Measurements from ENCODE around the gene PDE9A.

DNA sequence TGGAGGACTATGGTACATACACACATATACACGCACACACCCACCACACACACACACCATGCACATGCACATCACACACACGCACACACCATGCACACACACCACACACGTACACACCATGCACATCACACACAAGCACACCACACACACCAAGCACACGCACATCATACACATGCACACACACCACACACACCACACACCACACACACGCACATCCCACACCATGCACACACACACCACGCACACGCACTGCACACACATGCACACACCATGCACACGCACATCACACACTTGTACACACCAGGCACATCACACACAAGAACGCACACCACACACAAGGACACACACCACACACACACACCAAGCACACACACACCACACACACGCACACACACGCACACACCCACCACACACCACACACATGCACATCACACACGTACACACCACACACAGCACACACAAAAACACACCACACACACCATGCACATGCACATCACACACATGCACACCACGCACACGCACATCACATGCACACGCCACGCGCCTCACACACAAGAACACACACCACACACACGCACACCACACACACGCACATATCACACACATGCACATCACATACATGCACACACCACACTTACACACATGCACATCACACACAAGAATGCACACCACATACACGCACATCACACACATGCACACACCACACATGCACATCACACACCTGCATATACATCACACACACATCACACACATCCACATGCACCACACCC, 9.2 kb downstream of the PDE9A start:
- TF ChIP-seq, protein P1, sequence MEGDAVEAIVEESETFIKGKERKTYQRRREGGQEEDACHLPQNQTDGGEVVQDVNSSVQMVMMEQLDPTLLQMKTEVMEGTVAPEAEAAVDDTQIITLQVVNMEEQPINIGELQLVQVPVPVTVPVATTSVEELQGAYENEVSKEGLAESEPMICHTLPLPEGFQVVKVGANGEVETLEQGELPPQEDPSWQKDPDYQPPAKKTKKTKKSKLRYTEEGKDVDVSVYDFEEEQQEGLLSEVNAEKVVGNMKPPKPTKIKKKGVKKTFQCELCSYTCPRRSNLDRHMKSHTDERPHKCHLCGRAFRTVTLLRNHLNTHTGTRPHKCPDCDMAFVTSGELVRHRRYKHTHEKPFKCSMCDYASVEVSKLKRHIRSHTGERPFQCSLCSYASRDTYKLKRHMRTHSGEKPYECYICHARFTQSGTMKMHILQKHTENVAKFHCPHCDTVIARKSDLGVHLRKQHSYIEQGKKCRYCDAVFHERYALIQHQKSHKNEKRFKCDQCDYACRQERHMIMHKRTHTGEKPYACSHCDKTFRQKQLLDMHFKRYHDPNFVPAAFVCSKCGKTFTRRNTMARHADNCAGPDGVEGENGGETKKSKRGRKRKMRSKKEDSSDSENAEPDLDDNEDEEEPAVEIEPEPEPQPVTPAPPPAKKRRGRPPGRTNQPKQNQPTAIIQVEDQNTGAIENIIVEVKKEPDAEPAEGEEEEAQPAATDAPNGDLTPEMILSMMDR (IDR thresholded peaks at IDR 0.05), result no peak
- TF ChIP-seq POLR2A (IDR thresholded peaks at IDR 0.05), result no peak
